SK-N-SH treated with all-trans-retinoic acid at 6 μM for 48 hours (cell line): ENCODE measurements around the gene HOXD8.

Experiments
- ATAC-seq: fragments of 200-7000 bp; cut with Tn5 transposase; 3 replicates; pipeline ENCODE4 v1.9.1; 2020; ENCODE audit warnings: mild to moderate bottlenecking, moderate library complexity
- ARNTL ChIP-seq: fragments of 450-650 bp; formaldehyde crosslinking; IDR thresholded peaks from 2 replicates; pipeline ENCODE4 v1.5.0; 2020; ENCODE audit warnings: low read depth, mild to moderate bottlenecking, moderate library complexity, borderline replicate concordance
- BACH2 ChIP-seq: fragments of 250-450 bp; sonication (Bioruptor Pico); IDR thresholded peaks from 2 replicates; pipeline ENCODE4 v1.9.0; 2021; ENCODE audit warnings: mild to moderate bottlenecking, borderline replicate concordance
- CSDC2 ChIP-seq: fragments of 250-450 bp; sonication (Bioruptor Pico); IDR thresholded peaks from 2 replicates; pipeline ENCODE4 v1.5.0; 2020; ENCODE audit warnings: mild to moderate bottlenecking, moderate library complexity
- CSRNP3 ChIP-seq: fragments of 250-450 bp; sonication (Bioruptor Pico); IDR thresholded peaks from 2 replicates; pipeline ENCODE4 v1.5.1; 2021; ENCODE audit warnings: mild to moderate bottlenecking, moderate library complexity
- ESRRG ChIP-seq: fragments of 250-450 bp; sonication (Bioruptor Pico); IDR thresholded peaks from 2 replicates; pipeline ENCODE4 v1.6.1; 2021; ENCODE audit warnings: mild to moderate bottlenecking
- GLIS3 ChIP-seq: fragments of 250-450 bp; sonication (Bioruptor Pico); IDR thresholded peaks from 2 replicates; pipeline ENCODE4 v1.5.0; 2020; ENCODE audit warnings: mild to moderate bottlenecking, moderate library complexity
- ISL1 ChIP-seq: fragments of 250-450 bp; sonication (Bioruptor Pico); IDR thresholded peaks from 2 replicates; pipeline ENCODE4 v2.1.2; 2022; ENCODE audit warnings: mild to moderate bottlenecking, moderate library complexity
- OSR1 ChIP-seq: fragments of 250-450 bp; sonication (Bioruptor Pico); IDR thresholded peaks from 2 replicates; pipeline ENCODE4 v1.8.0; 2022; ENCODE audit warnings: moderate library complexity, mild to moderate bottlenecking, inconsistent platforms
- POU6F1 ChIP-seq: fragments of 250-450 bp; sonication (Bioruptor Pico); IDR thresholded peaks from 2 replicates; pipeline ENCODE4 v1.8.0; 2021; ENCODE audit warnings: low read depth, mild to moderate bottlenecking, moderate library complexity, borderline replicate concordance
- PPARA ChIP-seq: fragments of 250-450 bp; sonication (Bioruptor Pico); IDR thresholded peaks from 2 replicates; pipeline ENCODE4 v1.5.0; 2020; ENCODE audit warnings: mild to moderate bottlenecking, borderline replicate concordance
- RARB ChIP-seq: fragments of 250-450 bp; sonication (Bioruptor Pico); IDR thresholded peaks from 2 replicates; pipeline ENCODE4 v1.8.0; 2021; ENCODE audit warnings: mild to moderate bottlenecking, moderate library complexity
- SNAI2 ChIP-seq: fragments of 250-450 bp; sonication (Bioruptor Pico); IDR thresholded peaks from 2 replicates; pipeline ENCODE4 v1.5.0; 2020; ENCODE audit warnings: mild to moderate bottlenecking, moderate library complexity
- TCF4 ChIP-seq: fragments of 250-450 bp; sonication (Bioruptor Pico); IDR thresholded peaks from 2 replicates; pipeline ENCODE4 v1.8.0; 2021; ENCODE audit warnings: mild to moderate bottlenecking, moderate library complexity, borderline replicate concordance
- TOX ChIP-seq: fragments of 250-450 bp; sonication (Bioruptor Pico); IDR thresholded peaks from 2 replicates; pipeline ENCODE4 v1.8.0; 2021; ENCODE audit warnings: mild to moderate bottlenecking, moderate library complexity, borderline replicate concordance
- TSHZ2 ChIP-seq: fragments of 250-450 bp; sonication (Bioruptor Pico); IDR thresholded peaks from 2 replicates; pipeline ENCODE4 v1.5.0; 2020; ENCODE audit warnings: mild to moderate bottlenecking, moderate library complexity
- ZC3H10 ChIP-seq: fragments of 250-450 bp; sonication (Bioruptor Pico); IDR thresholded peaks from 2 replicates; pipeline ENCODE4 v1.5.1; 2021; ENCODE audit warnings: mild to moderate bottlenecking, moderate library complexity
- ZFP3 ChIP-seq: fragments of 250-450 bp; sonication (Bioruptor Pico); IDR thresholded peaks from 2 replicates; pipeline ENCODE4 v1.5.0; 2020; ENCODE audit warnings: mild to moderate bottlenecking, moderate library complexity
- ZNF565 ChIP-seq: fragments of 450-650 bp; formaldehyde crosslinking; conservative IDR thresholded peaks from 2 replicates; pipeline ENCODE4 v1.5.0; 2020; ENCODE audit warnings: low read depth, mild to moderate bottlenecking, moderate library complexity
- ZNF70 ChIP-seq: fragments of 450-650 bp; formaldehyde crosslinking; IDR thresholded peaks from 2 replicates; pipeline ENCODE4 v1.5.0; 2020; ENCODE audit warnings: mild to moderate bottlenecking, moderate library complexity
- ZNF8 ChIP-seq: fragments of 450-650 bp; formaldehyde crosslinking; IDR thresholded peaks from 2 replicates; pipeline ENCODE4 v1.5.0; 2020; ENCODE audit warnings: mild to moderate bottlenecking, moderate library complexity
- TF ChIP-seq, protein P1 (sequence below): fragments of 250-450 bp; sonication (Bioruptor Pico); IDR thresholded peaks from 2 replicates; pipeline ENCODE4 v1.5.1; 2020; ENCODE audit warnings: low read depth, mild to moderate bottlenecking, moderate library complexity

HOXD8 gene

GRCh38 chr2:176095421-176095820, 34.1 kb upstream of the HOXD8 start:
- TF ChIP-seq CSDC2 (CRISPR knock-in tag) (no peak), ZNF70 (CRISPR knock-in tag) (no peak), ESRRG (CRISPR knock-in tag) (no peak), SNAI2 (CRISPR knock-in tag) (no peak), ZFP3 (CRISPR knock-in tag) (no peak), PPARA (CRISPR knock-in tag) (no peak), BACH2 (CRISPR knock-in tag) (no peak), ARNTL (no peak)
- TF ChIP-seq, all 23 proteins: peak for 0
- ATAC-seq, result no peak

- no peak for ATAC-seq
- TF ChIP-seq TOX (CRISPR knock-in tag) (no peak), ZNF8 (no peak), TSHZ2 (CRISPR knock-in tag) (no peak), ZNF70 (CRISPR knock-in tag) (no peak), SNAI2 (CRISPR knock-in tag) (no peak), CSRNP3 (no peak), BACH2 (CRISPR knock-in tag) (no peak), ZFP3 (CRISPR knock-in tag) (no peak), ARNTL (no peak), ESRRG (CRISPR knock-in tag) (no peak), ISL1 (CRISPR knock-in tag) (no peak), RARB (no peak), CSDC2 (CRISPR knock-in tag) (no peak), POU6F1 (CRISPR knock-in tag) (no peak), PPARA (CRISPR knock-in tag) (no peak), GLIS3 (CRISPR knock-in tag) (no peak), ZNF565 (no peak), ZC3H10 (CRISPR knock-in tag) (no peak)
- TF ChIP-seq, protein P1, sequence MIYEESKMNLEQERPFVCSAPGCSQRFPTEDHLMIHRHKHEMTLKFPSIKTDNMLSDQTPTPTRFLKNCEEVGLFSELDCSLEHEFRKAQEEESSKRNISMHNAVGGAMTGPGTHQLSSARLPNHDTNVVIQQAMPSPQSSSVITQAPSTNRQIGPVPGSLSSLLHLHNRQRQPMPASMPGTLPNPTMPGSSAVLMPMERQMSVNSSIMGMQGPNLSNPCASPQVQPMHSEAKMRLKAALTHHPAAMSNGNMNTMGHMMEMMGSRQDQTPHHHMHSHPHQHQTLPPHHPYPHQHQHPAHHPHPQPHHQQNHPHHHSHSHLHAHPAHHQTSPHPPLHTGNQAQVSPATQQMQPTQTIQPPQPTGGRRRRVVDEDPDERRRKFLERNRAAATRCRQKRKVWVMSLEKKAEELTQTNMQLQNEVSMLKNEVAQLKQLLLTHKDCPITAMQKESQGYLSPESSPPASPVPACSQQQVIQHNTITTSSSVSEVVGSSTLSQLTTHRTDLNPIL (CRISPR knock-in tag), result no peak
Observed at GRCh38 chr2:176096243-176096985, 33.1 kb upstream of the HOXD8 start.

DNA sequence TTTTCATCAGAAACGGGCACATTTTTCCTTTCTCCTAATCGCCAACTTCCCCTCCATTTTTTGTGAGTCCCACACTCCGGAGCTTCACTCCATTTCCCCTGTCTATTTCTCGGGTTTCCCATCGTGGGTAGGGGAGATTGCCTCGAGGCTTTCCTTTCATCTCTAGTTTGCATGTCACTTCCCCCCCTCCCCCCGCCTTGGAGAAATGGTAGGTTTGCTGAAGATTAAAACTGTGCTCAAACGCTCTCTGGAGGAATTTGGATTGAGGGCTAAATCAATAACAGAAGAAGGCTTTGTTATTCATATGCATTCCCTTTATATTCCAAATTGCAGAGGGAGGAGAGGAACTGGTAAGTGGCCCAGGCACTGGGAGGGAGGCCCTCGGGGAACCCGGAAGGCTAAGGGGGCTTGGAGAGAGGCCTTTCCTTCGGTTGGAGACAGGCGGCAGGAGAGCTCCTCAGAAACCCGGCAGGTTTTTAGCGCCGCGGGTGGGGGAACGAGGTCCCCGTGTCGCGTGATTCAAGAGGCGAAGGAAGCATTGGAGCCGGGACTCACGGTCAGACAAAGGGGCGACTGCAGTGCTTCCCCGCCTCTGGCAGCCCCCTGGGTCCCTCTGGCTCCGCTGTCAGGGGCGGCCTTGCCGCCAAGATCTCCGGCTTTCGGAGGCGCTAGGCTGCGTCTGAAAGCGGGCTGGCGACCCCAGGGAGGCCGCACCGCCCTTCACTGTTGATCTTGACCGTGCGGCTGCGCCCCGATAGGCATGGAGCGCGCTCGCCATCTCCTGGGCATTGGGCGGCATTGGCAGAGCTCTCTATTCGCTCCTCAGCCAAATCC, 32.3 kb upstream of the HOXD8 start:
- ATAC-seq, result peak; percentile 95
- no peak for TF ChIP-seq TCF4 (CRISPR knock-in tag)
- TF ChIP-seq ISL1 (CRISPR knock-in tag), result no peak
- no peak for TF ChIP-seq CSRNP3
- no peak for TF ChIP-seq TOX (CRISPR knock-in tag)
- TF ChIP-seq ARNTL, result no peak
- TF ChIP-seq ZNF70 (CRISPR knock-in tag), result no peak
- no peak for TF ChIP-seq TSHZ2 (CRISPR knock-in tag)
- TF ChIP-seq OSR1 (CRISPR knock-in tag), result no peak
- TF ChIP-seq CSDC2 (CRISPR knock-in tag), result no peak
- no peak for TF ChIP-seq ZNF8
- no peak for TF ChIP-seq ZC3H10 (CRISPR knock-in tag)
- TF ChIP-seq GLIS3 (CRISPR knock-in tag), result no peak
